GM19035 (cell line): Measurements from ENCODE around the gene TCEAL1.

Source experiments
- ATAC-seq: cut with Tn5 transposase; IDR thresholded peaks from one replicate; pipeline ENCODE4 v1.9.1; 2021; ENCODE audit not compliant: unreplicated experiment

Gene TCEAL1

DNA sequence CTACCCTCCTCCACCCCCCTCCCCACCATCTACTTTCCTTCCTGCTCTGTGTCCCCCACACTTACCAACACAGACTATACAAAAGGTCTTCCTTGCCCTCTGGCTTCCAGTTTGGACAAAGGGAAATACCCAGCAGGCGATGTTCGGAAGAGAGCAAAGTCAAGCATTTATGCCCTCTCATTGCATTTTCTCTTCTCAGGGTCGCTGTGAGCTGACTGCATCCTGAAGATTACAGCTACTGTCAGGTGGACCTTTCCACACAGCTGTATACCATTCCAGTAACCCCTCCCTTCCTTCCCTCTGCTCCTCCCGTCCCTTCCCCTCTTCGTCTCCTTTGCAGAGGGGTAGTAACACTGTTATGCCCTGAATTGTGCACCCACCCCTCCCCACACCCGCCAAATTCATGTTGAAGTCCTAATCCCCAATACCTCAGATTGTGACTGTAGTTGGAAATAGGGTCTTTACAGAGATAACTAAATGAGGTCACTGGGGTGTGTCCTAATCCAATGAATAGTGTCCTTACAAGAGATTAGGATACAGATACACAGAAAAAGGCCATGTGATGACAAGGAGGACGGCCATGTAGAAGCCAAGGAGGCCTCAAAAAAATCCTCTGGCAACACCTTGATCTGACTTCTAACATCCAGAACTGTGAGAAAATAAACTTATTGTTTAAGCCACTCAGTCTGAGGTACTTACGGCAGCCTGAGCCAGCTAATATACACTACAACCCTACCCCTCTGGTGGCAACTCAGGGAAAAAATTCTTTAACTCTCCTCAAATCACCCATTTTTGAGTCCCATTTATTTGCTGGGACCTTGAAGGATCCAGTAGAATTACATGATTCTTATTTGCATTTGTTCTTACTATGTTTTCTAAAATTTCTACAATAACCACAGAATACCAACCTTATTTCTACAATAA, 46.0 kb downstream of the TCEAL1 start:
- ATAC-seq = no peak

DNA sequence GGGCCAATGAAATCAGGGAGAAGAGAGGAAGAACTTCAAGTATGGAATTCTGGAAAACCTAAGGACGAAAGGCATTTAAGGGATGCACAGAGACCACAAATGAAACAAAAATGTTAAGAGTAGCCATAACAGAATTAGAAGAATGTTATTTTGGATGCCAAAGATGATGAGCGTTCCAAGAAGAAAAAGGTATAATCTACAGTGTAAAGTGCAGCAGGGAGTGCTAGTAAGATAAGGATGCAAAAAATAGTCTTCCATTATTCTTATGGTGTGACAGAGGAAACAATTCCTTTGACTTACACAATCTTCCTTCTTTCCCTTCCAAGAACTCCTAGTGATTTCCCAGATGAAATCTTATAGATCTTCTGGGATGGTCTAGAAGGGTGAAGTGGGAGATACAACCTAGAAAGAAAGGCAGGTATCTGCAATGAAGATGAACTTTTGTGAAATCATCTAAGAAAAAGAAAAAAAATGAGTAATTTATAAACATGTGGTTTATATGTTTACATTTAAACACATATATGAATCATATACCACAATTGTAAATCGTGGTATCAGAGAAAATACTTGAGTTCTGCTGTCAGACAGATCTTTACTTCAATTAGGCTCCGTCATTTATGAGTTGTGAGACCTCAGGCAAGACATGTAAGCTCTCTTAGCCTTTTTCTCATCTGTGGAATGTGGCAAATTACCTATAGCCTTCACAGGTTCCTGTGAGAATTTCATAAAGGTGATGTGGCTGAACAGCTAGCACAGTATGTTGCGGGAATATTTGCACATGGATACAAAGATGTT, 49.6 kb downstream of the TCEAL1 start:
- ATAC-seq = no peak
